PC-3 (cell line): Measurements from ENCODE around the gene PDZD7. TPM values are rescaled to one million over a fixed set of nuclear protein-coding genes. Genes with fewer than 3 reads are reported as not detected.

ENCODE experiments used
- ATAC-seq: fragments of 200-7000 bp; cut with Tn5 transposase; 2 replicates; pipeline ENCODE4 v1.9.1; 2020; ENCODE audit warnings: mild to moderate bottlenecking, moderate library complexity
- BruUV-seq: library from RNA; stranded (reverse); fragments of 400-500 nt; replicated peaks from 2 replicates; lab custom pipeline; 2021; lab: Mats Ljungman, UMichigan
- CTCF ChIA-PET: fragments of 300-600 bp; sonication (Branson Sonifier 250); formaldehyde crosslinking; loops from one replicate; lab custom pipeline; 2022; ENCODE audit warnings: antibody characterized with exemption; lab: Charles Lee
- POLR2A ChIA-PET: fragments of 300-600 bp; sonication (Branson Sonifier 250); formaldehyde crosslinking; loops from one replicate; lab custom pipeline; 2022; ENCODE audit warnings: antibody characterized with exemption; ENCODE audit not compliant: unreplicated experiment; lab: Charles Lee
- DNase-seq: peaks from one replicate; pipeline ENCODE4 v3.0.0-alpha.2; 2015
- H2AFZ ChIP-seq: fragments of 300-600 bp; sonication (generic); 2 replicates; pipeline ENCODE4 v1.6.0; 2016; ENCODE audit warnings: antibody characterized with exemption, low read length
- H3F3A ChIP-seq: fragments of 300-600 bp; sonication (generic); one replicate; pipeline ENCODE4 v1.6.0; 2017; ENCODE audit warnings: antibody characterized with exemption, low read length, control low read depth, mild to moderate bottlenecking; ENCODE audit not compliant: unreplicated experiment
- H3K27ac ChIP-seq: fragments of 300-600 bp; sonication (generic); 2 replicates; pipeline ENCODE4 v1.5.1; 2016; ENCODE audit warnings: mild to moderate bottlenecking, low read length
- H3K27me3 ChIP-seq: fragments of 300-600 bp; sonication (generic); 2 replicates; pipeline ENCODE4 v1.6.1; 2016; ENCODE audit warnings: low read length, mixed read lengths
- H3K36me3 ChIP-seq: fragments of 300-600 bp; sonication (generic); 2 replicates; pipeline ENCODE4 v1.6.1; 2016; ENCODE audit warnings: low read depth, mixed run types, low read length, mixed read lengths
- H3K4me1 ChIP-seq: fragments of 300-600 bp; sonication (generic); 2 replicates; pipeline ENCODE4 v1.5.1; 2016; ENCODE audit warnings: low read length; ENCODE audit not compliant: insufficient read depth
- H3K4me2 ChIP-seq: fragments of 300-600 bp; sonication (generic); 2 replicates; pipeline ENCODE4 v1.6.0; 2016; ENCODE audit warnings: low read length
- H3K4me3 ChIP-seq: fragments of 300-600 bp; sonication (generic); 2 replicates; pipeline ENCODE4 v1.5.1; 2016; ENCODE audit warnings: mild to moderate bottlenecking, low read length, mixed read lengths
- H3K79me2 ChIP-seq: fragments of 300-600 bp; sonication (generic); 2 replicates; pipeline ENCODE4 v1.6.1; 2017; ENCODE audit warnings: low read length, mixed read lengths
- H3K9ac ChIP-seq: fragments of 300-600 bp; sonication (generic); 2 replicates; pipeline ENCODE4 v1.6.0; 2016; ENCODE audit warnings: mild to moderate bottlenecking, low read length
- H3K9me2 ChIP-seq: fragments of 300-600 bp; sonication (generic); replicated peaks from 2 replicates; pipeline ENCODE4 v1.6.1; 2016; ENCODE audit warnings: mixed run types, low read length, mixed read lengths
- H3K9me3 ChIP-seq: fragments of 300-600 bp; sonication (generic); 2 replicates; pipeline ENCODE4 v1.6.1; 2016; ENCODE audit warnings: low read length, mixed read lengths
- H4K20me1 ChIP-seq: fragments of 300-600 bp; sonication (generic); 2 replicates; pipeline ENCODE4 v1.6.1; 2016; ENCODE audit warnings: low read length, mixed read lengths
- EZH2 ChIP-seq: fragments of 300-600 bp; sonication (generic); IDR thresholded peaks from one replicate; pipeline ENCODE4 v1.6.1; 2017; ENCODE audit warnings: antibody characterized with exemption, mild to moderate bottlenecking, low read length; ENCODE audit not compliant: unreplicated experiment
- EZH2phosphoT487 ChIP-seq: fragments of 300-600 bp; sonication (generic); IDR thresholded peaks from 2 replicates; pipeline ENCODE4 v1.6.1; 2018; ENCODE audit warnings: mild to moderate bottlenecking, antibody characterized with exemption, low read length, borderline replicate concordance
- intact Hi-C: fragments of 100-400 bp; cut with micrococcal nuclease; formaldehyde crosslinking; loops from 2 replicates; pipeline ENCODE4 v1.9.0; 2023
- total RNA-seq: library from RNA; depleted of rRNA; stranded (reverse); fragments of >200 nt; gene quantifications from 2 replicates; pipeline ENCODE4 v1.2.3, GENCODE V29; 2014
- TF ChIP-seq, protein P1 (sequence below): fragments of 300-600 bp; sonication (generic); conservative IDR thresholded peaks from 2 replicates; pipeline ENCODE4 v1.5.1; 2017; ENCODE audit warnings: antibody characterized with exemption, low read depth, mild to moderate bottlenecking, low read length

PDZD7 gene
- total RNA-seq, 1 experiment from 2014 or later = 2.8 TPM

GRCh38 chr10:100981178-100981772 lies 49.7 kb downstream of the PDZD7 start:
- Histone ChIP-seq H3K79me2 (peaks cover 6% of the 10 kb centered on the region), H3K4me2 (no peak overlapping the region), H3K9me3 (no peaks in the 10 kb centered on the region), H3K9ac (no peak overlapping the region), H3K4me1 (peaks cover 11% of the 10 kb centered on the region), H3K27me3 (no peaks in the 10 kb centered on the region), H3K9me2 (no peaks in the 10 kb centered on the region), H3F3A (no peaks in the 10 kb centered on the region), H3K36me3 (no peaks in the 10 kb centered on the region), H4K20me1 (no peaks in the 10 kb centered on the region), H2AFZ (no peak overlapping the region), H3K27ac (no peak overlapping the region), H3K4me3 (no peak overlapping the region)
- CTCF ChIA-PET = no interaction called here
- intact Hi-C loops = no loop called here
- DNase-seq (no peak), ATAC-seq (no peak)
- POLR2A ChIA-PET = no interaction called here
- TF ChIP-seq, protein P1, sequence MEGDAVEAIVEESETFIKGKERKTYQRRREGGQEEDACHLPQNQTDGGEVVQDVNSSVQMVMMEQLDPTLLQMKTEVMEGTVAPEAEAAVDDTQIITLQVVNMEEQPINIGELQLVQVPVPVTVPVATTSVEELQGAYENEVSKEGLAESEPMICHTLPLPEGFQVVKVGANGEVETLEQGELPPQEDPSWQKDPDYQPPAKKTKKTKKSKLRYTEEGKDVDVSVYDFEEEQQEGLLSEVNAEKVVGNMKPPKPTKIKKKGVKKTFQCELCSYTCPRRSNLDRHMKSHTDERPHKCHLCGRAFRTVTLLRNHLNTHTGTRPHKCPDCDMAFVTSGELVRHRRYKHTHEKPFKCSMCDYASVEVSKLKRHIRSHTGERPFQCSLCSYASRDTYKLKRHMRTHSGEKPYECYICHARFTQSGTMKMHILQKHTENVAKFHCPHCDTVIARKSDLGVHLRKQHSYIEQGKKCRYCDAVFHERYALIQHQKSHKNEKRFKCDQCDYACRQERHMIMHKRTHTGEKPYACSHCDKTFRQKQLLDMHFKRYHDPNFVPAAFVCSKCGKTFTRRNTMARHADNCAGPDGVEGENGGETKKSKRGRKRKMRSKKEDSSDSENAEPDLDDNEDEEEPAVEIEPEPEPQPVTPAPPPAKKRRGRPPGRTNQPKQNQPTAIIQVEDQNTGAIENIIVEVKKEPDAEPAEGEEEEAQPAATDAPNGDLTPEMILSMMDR = no peak
- TF ChIP-seq EZH2 (no peak), EZH2phosphoT487 (no peak)
- no TSS peak for BruUV-seq

GRCh38 chr10:100980711-100981110 lies 50.2 kb downstream of the PDZD7 start:
- 0 out of 2 replicates have a peak, but pooled peaks cover 7% of the 10 kb centered on the region for H3K4me1 ChIP-seq
- H3K4me3 ChIP-seq = no peak overlapping the region
- H2AFZ ChIP-seq = no peak overlapping the region
- BruUV-seq = no TSS peak
- H3K79me2 ChIP-seq = peaks cover under 1% of the 10 kb centered on the region; the same call in 1 of the 2 replicates
- no peaks in the 10 kb centered on the region for H3K27me3 ChIP-seq
- no peak overlapping the region for H3K4me2 ChIP-seq
- H3K9ac ChIP-seq = no peak overlapping the region
- intact Hi-C loops = no loop called here
- H3K9me3 ChIP-seq = no peaks in the 10 kb centered on the region
- no peaks in the 10 kb centered on the region for H4K20me1 ChIP-seq
- TF ChIP-seq, protein P1 = no peak
- TF ChIP-seq EZH2 = no peak
- TF ChIP-seq EZH2phosphoT487 = no peak
- no peaks in the 10 kb centered on the region for H3K9me2 ChIP-seq
- no peaks in the 10 kb centered on the region for H3F3A ChIP-seq
- POLR2A ChIA-PET = no interaction called here
- H3K36me3 ChIP-seq = no peaks in the 10 kb centered on the region
- DNase-seq (no peak), ATAC-seq (no peak)
- H3K27ac ChIP-seq = no peak overlapping the region
- CTCF ChIA-PET = no interaction called here

GRCh38 chr10:100980311-100980710 lies 50.6 kb downstream of the PDZD7 start:
- no peak overlapping the region for H2AFZ ChIP-seq
- BruUV-seq = no TSS peak
- no peaks in the 10 kb centered on the region for H3K9me3 ChIP-seq
- no peaks in the 10 kb centered on the region for H3K36me3 ChIP-seq
- no peak overlapping the region for H3K4me3 ChIP-seq
- CTCF ChIA-PET = no interaction called here
- H3F3A ChIP-seq = no peaks in the 10 kb centered on the region
- DNase-seq (no peak), ATAC-seq (no peak)
- H3K79me2 ChIP-seq = no peaks in the 10 kb centered on the region
- H3K27ac ChIP-seq = no peak overlapping the region
- no peak overlapping the region for H3K9ac ChIP-seq
- no peaks in the 10 kb centered on the region for H4K20me1 ChIP-seq
- TF ChIP-seq, protein P1 = no peak
- TF ChIP-seq EZH2phosphoT487 (no peak), EZH2 (no peak)
- intact Hi-C loops = no loop called here
- H3K4me2 ChIP-seq = no peak overlapping the region
- POLR2A ChIA-PET = no interaction called here
- no peaks in the 10 kb centered on the region for H3K9me2 ChIP-seq
- H3K4me1 ChIP-seq = 0 out of 2 replicates have a peak, but pooled peaks cover 7% of the 10 kb centered on the region
- H3K27me3 ChIP-seq = no peaks in the 10 kb centered on the region
